GM19025 (cell line): Measurements from ENCODE around the gene B3GNT5.
"Not testable (repeated sequence)": the region's sequence is repeated elsewhere in the genome, so short reads cannot be mapped to it uniquely, and the experiment has no call there.

Experiments
- ATAC-seq: cut with Tn5 transposase; IDR thresholded peaks from one replicate; pipeline ENCODE4 v1.9.1; 2021; ENCODE audit warnings: mild to moderate bottlenecking, low read depth, moderate library complexity; ENCODE audit not compliant: unreplicated experiment

The B3GNT5 gene

GRCh38 chr3:183229178-183229577 is 23.9 kb upstream of the B3GNT5 start:
- ATAC-seq, result no peak

- not testable (repeated sequence) for ATAC-seq
Observed at GRCh38 chr3:183230251-183230650, 22.8 kb upstream of the B3GNT5 start.

DNA sequence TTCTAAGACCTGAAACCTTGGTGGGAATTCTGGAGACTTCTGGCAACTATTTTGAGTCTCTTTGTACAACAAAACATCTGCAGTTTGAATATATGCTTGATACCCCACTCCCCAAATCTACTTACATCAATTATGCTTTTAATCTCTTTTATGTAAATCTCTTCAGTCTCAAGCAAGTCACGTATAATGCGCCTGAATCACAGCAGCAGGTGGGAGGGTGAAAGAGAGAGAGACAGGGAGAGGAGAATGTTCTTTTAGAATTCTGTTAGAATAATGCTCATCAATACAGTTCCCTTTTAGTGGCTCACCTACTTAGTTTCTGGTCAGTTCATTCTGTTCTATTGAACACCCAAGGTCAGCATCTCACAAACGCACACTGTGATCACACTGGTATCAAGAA is 22.2 kb upstream of the B3GNT5 start:
- no peak for ATAC-seq

DNA sequence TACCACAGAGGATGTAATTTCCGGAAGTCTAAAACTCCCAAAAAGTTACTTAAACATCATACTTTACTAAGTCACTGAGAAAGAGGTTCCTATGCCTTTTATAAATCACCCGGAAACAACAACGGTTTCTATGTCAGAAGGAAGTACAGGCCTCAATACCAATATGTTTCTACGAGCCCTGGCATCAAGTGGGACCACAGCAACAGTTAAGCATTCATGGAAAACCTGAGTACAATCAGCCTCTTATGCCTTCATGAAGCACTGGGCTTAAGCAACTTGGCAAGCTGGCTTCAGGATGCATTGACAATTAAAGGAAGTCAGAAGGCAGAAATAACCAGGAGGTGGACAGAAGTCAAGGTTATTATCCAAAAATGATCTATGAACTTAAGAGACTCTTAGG is 19.1 kb upstream of the B3GNT5 start:
- ATAC-seq, result no peak

GRCh38 chr3:183239046-183239445 is 14.0 kb upstream of the B3GNT5 start:
- no peak for ATAC-seq

DNA sequence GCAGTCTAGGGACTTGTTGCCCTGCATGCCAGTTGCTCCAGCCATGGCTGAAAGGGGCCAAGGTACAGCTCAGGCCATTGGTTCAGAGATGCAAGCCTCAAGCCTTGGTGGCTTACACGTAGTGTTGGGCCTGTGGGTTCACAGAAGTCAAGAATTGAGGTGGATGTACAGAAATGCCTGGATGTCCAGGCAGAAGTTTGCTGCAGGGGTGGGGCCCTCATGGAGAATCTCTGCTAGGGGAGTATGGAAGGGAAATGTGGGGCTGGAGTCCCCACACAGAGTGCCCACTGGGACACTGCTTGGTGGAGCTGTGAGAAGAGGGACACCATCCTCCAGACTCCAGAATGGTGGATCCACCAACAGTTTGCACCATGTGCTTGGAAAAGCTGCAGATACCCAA is 10.6 kb upstream of the B3GNT5 start:
- no peak for ATAC-seq

DNA sequence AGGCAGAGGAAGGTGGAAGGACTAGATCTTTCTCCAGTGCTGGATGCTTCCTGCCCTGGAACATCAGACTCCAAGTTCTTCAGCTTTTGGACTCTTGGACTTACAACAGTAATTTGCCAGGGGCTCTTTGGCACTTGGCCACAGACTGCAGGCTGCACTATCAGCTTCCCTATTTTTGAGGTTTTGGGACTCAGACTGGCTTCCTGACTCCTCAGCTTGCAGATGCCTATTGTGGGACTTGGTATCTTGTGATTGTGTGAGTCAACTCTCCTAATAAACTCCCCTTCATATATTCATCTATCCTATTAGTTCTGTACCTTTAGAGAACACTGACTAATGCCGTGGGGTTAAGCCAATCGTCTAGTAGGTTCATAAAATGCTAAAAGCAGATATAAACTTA is 8.8 kb upstream of the B3GNT5 start:
- no peak for ATAC-seq

DNA sequence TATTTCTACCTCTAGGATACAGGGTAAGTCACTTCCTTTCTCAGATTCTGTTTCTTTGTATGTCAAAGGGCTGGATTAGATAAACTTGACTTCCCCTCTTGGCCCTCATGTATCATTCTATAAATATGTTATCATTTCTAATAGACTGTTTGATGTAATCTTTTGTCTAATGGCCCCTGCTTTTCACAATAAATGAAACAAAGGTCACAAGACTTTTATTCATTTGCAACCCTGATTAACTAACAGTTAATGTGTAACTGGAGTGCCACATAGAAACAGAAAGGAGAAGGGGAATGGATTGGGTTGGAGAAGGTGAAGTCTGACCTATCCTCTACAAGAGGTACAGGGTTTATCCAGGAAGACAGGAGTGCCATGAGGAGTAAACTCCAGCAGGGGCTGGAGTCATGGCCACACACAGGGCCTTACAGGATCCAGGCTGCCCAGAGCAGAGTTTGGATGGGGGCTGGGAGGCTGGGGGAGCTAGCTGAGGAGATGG is 8.0 kb upstream of the B3GNT5 start:
- ATAC-seq, result no peak

- no peak for ATAC-seq
Observed at GRCh38 chr3:183247011-183247589, 6.0 kb upstream of the B3GNT5 start.

DNA sequence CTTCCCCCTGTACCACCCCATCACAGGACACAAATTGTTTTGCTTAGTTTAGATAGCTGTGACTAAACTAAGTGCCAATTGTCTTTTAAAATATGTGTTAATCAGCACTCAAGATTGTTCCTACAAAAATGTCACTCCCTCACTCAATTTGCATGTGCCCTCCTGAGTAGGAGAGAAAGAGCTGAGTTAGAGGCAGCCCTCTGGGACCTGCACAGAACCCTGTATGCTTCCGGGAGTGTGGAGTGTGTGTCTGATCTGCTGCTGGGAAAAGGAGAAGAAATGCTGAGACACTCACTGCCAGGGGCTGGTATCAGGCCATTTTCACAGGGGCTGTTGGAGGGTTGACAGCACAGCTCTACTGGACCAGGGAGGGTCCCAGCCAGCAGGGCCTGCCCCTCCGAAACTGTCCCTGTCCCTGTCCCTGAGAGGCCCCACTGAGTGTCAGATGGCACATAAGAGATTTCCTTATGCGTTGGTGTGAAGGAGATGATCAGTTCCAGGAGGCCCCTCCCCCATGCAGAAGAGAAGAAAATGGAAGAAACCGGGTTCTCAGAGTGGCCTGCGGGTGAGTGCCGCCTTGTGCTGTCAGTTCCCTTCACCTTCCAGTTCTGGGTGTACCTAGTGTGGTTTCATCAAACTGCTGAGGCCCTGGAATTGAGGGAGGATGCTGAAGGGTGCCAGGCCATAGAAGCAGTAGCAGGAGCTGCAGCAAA is 3.9 kb upstream of the B3GNT5 start:
- ATAC-seq, result no peak

DNA sequence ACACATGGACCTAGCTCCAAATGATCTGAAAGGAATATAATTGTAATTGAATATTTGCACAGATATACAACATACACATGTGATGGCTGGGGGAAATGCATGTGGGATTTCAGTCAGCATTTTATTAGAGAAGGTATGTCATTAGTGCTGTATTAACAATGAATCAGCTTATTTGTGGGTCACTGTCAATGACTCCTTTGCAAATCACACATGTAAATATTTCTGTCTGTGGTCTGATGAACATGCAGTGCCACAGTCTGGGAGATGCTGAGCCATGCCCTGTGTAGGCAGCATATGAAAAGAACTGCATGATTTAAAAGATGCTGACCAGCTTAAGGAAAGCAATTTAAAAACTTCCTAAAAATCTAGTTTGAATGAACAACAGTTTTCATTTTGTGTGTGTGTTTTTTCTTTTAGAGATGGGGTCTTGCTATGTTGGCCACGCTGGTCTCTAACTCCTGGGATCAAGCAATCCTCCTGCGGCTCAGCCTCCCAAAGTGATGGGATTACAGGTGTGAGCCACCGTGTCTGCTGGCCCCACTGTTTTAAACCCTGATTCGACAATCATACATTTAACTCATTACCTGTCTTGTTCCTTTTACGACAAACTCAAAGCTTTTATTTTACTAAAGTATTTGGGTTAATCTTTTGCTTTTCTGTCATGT is 803 bp upstream of the B3GNT5 start:
- ATAC-seq, result no peak

GRCh38 chr3:183253528-183254486 is 754 bp downstream of the B3GNT5 start:
- no peak for ATAC-seq

GRCh38 chr3:183254487-183255347 is 1.7 kb downstream of the B3GNT5 start:
- no peak for ATAC-seq

- ATAC-seq, result no peak
Observed at GRCh38 chr3:183255348-183255730, 2.3 kb downstream of the B3GNT5 start.

DNA sequence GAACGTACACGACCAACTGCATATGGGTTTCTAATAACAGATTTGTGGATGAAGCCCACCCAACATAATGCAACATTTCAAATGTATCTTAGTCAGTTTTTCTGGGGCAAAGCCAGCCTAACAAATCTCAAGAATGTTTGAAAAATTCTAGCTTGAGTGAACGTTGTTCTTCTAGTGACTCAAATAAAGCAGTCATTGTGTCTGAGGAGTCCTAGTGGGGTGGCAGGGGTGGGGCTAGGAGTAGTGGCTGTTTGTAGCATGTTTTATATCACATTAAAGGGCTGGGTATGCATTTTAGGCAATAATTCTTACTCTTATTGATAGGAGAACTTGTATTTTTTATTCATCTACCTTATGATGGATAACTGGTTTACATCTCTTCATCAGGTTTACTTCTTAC is 6.0 kb downstream of the B3GNT5 start:
- no peak for ATAC-seq

DNA sequence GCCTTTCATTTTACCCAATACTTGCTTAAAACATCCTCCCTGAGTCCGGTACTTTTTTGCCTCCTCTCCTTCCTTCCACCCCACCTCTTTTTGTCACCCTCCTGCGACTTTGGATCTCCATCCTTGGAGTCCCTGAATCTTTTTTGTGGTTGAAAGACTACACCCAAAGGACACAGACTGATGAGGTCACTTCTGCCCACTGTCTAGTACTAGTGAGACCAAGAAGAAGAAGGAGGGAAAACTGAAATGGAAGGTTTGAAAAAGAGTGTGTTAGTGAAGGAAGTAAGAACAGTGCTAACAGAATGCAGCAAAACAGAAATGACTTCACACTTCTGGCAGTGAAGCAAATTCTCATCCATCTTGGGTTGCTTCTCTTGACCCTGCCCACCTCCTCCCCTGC is 6.6 kb downstream of the B3GNT5 start:
- no peak for ATAC-seq

- ATAC-seq, result no peak
Observed at GRCh38 chr3:183260167-183260904, 7.3 kb downstream of the B3GNT5 start.

- no peak for ATAC-seq
Observed at GRCh38 chr3:183261151-183261724, 8.2 kb downstream of the B3GNT5 start.

DNA sequence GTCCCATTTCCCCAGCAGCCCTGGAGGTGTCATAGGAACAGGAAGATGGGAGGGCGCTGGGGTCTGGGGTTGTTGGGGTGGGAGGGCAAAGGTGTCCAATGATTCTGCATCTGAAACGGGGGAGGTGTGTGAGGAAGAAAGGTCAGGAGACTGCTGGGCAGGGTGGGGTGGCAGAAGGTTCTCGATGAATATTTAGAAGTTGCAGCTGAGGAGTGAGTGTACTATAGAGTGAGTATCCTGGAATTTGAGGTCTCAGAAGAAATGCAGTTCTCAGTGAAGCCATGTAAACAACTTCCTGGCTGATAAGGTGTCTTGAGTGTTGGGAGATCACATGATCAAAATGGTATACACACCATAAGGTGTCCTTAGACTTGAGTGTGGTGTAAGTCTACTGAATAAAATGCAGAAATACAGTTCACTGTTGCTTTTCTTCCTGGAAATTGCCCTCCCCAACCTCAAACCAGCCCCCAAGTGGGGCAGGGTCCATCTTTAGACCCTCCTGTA is 9.9 kb downstream of the B3GNT5 start:
- ATAC-seq, result no peak
